ENCODE data around the gene CACNA1C.

Gene CACNA1C

DNA sequence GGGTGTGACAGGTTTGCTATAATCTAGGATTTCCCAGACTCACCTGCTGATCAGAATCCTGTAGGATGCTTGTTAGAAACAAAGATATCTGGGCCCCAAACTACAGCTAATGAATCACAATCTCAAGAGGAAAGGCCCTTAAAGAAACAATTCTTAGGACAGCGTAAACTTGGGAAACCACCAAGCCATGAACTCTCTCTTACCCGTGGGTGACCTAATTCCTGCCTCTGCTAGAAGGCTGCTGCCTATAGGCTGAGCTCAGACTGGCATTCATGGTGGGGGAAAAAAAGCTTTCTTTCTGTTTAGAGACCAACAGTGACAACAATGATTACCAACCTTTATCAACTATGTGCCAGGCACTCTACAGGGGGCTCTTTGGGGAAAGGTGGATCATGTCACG is 528.0 kb downstream of the CACNA1C start:
- no peak for DNase-seq (ENCODE audit: low read depth)
- no peak for TF ChIP-seq CTCF (IDR thresholded peaks at IDR 0.05; ENCODE audit: insufficient read depth, low read depth, low read length, missing control alignments)
- no peak overlapping the region for H3K4me3 ChIP-seq (ENCODE audit: low read length)

DNA sequence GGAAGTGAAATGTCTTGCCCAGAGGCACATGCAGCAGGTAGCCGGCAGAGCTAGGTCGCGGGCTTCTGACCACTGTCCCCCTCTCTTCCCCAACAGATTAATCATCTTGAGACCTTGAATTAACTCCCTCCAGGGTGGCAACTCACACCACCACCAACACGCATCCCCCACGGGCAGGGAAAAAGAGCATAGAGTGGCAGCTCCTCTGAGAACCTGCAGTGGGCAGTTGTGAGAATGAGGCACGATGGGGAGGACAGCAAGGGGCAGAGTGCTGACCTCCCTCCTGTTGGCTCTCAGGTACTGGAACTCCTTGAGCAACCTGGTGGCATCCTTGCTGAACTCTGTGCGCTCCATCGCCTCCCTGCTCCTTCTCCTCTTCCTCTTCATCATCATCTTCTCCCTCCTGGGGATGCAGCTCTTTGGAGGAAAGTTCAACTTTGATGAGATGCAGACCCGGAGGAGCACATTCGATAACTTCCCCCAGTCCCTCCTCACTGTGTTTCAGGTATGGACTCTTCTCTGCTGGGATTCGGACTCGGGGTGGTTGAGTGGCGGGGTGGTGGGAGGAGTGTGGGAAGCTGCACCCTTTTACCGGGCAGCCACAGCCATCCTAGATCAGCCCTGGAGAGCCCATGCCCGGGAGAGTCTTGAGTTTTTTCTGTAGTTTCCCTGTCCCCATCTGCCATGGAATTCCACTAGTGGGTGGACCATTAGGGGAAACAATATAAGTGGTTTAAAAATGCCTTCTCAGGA is 528.7 kb downstream of the CACNA1C start:
- DNase-seq (ENCODE audit: low read depth) = no peak
- no peak overlapping the region for H3K4me3 ChIP-seq (ENCODE audit: low read length)
- no peak for TF ChIP-seq CTCF (IDR thresholded peaks at IDR 0.05; ENCODE audit: insufficient read depth, low read depth, low read length, missing control alignments)

DNA sequence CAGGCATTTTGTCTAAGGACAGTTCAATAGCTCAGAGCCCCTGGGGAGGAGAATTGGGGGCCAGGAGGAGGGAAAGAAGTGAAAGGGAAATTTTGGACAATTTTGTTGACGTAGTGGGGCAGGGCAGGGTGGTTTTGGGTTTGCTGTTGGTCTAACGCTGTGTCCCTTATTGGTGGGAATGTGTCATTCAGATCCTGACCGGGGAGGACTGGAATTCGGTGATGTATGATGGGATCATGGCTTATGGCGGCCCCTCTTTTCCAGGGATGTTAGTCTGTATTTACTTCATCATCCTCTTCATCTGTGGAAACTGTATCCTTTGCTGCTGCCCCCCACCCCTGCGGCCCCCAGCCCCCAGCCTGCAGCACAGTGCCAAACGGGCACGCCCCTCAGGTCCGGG is 529.8 kb downstream of the CACNA1C start:
- no peak for DNase-seq (ENCODE audit: low read depth)
- no peak overlapping the region for H3K4me3 ChIP-seq (ENCODE audit: low read length)
- TF ChIP-seq CTCF (IDR thresholded peaks at IDR 0.05; ENCODE audit: insufficient read depth, low read depth, low read length, missing control alignments) = no peak

DNA sequence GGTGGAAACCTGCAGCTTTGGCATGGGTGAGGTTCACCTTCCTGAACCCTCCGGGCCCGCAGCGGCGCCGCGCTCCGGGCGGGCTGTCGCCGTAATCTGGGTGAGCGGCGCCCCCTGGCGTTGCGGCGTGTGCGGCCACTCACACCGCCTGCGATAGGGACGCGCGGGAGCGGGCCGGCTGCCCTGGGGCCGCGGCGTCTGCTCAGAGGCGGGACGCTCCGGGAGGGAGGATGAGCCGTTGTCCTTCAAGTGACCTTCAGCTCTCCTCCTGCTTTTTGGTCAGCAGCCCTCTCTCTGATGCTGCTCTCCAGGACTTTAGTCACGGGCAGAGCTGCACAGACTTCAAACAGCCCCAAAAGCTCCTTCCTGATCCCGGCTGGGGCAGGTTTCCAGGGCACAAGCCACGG is 530.3 kb downstream of the CACNA1C start:
- peak; percentile 25 for TF ChIP-seq CTCF (IDR thresholded peaks at IDR 0.05; ENCODE audit: insufficient read depth, low read depth, low read length, missing control alignments)
- DNase-seq (ENCODE audit: low read depth) = peak; percentile 7
- no peak overlapping the region for H3K4me3 ChIP-seq (ENCODE audit: low read length)

- no peak for DNase-seq (ENCODE audit: low read depth)
- H3K4me3 ChIP-seq (ENCODE audit: low read length) = no peak overlapping the region
- no peak for TF ChIP-seq CTCF (IDR thresholded peaks at IDR 0.05; ENCODE audit: insufficient read depth, low read depth, low read length, missing control alignments)
Observed at GRCh38 chr12:2583642-2584401, 531.0 kb downstream of the CACNA1C start.

DNA sequence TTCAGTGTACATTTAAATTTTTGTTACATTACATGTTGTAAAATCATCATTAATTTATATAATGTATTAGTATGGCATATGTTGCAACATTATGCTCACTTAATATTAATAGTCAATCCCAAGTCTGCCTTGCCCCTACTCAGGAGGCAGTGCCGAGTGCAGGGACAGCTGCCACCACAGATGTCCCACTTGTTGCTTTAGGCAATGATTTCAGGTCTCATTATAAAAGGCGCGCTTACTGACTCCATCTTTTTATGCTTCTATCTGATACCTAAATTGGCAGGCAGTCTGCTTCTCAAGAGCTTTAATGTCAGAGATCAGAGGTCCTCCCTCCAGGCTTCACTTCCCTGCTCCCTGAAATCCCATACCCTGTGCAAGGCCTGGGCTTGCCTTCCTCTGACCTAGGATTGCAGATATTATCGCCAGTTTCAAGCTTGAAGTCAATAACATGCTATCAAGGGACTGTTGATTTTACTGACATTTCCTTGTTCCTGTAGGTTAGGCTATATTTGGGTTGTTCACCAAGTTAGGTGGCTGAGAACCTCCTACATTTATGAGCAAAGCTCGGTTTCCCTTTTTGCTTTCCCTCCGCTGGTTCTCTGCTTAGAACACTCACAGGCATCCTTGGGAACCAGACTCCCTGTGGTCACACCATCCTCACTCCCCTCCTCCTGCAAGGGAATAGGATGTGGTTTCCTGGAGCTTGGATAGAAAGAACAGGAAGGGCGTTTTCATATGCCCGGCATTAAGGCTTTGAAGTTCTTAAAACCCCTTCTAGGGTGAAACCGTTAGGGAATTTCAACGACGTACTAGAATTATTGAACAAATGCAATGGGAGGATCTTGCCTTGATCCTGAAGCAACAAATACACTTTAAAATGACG is 533.6 kb downstream of the CACNA1C start:
- no peak for TF ChIP-seq CTCF (IDR thresholded peaks at IDR 0.05; ENCODE audit: insufficient read depth, low read depth, low read length, missing control alignments)
- H3K4me3 ChIP-seq (ENCODE audit: low read length) = no peak overlapping the region
- DNase-seq (ENCODE audit: low read depth) = no peak

Measured in epithelial cell of esophagus (primary cell).